ENCODE data around the gene PPFIA4.
"Not testable (repeated sequence)": the region's sequence is repeated elsewhere in the genome, so short reads cannot be mapped to it uniquely, and the experiment has no call there.

PPFIA4 gene

DNA sequence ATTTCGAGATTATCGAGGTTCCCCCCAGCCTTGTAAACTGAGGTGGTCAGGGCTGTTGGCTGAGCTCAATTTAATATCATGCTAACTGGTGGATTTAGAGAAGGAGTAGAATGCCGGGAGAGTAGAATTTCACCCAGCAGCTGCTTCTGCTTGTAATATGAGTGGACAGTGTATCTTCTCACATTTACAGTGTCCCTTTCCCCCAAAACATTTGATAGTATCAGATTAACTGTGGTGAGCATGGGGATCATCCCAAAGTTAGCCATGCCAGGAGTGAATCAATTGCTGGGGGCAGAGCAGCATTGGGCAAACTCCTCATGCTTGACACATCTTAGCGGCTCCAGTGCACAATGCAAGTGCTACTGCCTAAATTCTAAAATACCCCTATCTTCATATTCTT lies 9.2 kb upstream of the PPFIA4 start:
- DNase-seq (ENCODE audit: low read depth in 3 of 3), result no peak

DNA sequence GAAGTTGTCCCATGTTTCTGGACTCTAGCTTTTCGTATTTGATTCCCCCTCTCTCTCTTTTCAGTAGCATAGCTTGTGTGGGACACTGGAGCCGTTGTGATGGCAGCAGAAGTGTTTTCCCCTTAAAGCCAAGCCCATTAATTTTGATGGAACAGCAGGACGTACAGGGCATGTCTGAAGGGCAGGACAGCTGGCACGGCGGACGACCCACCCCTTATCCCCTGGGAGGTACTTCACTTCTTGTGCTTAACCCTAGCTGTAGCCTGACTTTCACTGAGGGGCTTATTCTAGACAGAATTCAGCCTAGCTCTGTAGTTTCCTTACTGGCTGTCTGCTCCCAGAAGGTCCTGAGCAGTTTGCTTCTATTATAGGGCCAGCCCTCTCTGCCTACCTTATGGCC lies 8.6 kb upstream of the PPFIA4 start:
- no peak for DNase-seq (ENCODE audit: low read depth in 3 of 3)

- DNase-seq (ENCODE audit: low read depth in 3 of 3), result not testable (repeated sequence)
Measured at GRCh38 chr1:203022855-203023254, 3.4 kb upstream of the PPFIA4 start.

- DNase-seq (ENCODE audit: low read depth in 3 of 3), result no peak
Measured at GRCh38 chr1:203025686-203026030, 633 bp upstream of the PPFIA4 start.

- no peak for DNase-seq (ENCODE audit: low read depth in 3 of 3)
Measured at GRCh38 chr1:203026666-203027663, 674 bp downstream of the PPFIA4 start.

- DNase-seq (ENCODE audit: low read depth in 3 of 3), result no peak
Measured at GRCh38 chr1:203028067-203028783, 1.9 kb downstream of the PPFIA4 start.

DNA sequence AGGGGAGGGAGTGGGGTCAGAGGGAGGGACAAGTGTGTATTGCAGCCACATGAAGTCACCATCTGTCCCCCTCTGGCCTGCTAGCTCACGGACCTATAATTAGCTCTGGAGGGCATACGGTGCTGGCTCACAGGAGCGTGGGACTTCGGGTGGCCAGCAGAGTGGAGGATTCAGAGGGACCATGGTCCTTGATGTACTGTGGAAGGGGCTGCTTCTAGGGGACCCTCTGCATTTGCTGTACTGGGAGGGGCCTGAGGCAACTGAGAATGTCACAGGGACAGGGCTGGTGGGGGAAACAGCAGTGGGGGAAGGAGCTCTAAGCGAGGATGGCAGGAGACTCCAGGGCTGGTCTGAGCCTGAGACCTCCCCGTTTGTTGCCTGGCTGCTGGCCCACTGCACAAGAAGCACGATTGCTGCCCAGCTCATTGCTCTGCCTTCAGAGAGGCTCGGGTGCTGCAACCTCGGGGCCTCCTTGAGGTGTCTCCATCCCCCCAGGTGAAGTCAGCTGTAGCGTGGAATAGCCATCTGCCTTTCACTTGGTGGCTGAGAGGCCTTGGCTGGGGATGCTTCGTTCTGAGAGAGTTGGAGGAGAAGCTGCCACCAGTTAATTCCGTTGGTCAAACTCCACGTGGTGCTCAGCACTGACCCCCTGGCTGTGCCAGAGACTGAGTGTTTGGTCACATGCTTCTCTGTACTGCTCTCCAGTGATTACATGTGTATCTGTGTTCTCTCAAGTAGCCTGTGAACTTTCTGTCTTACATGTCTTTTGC lies 2.7 kb downstream of the PPFIA4 start:
- DNase-seq (ENCODE audit: low read depth in 3 of 3), result no peak

DNA sequence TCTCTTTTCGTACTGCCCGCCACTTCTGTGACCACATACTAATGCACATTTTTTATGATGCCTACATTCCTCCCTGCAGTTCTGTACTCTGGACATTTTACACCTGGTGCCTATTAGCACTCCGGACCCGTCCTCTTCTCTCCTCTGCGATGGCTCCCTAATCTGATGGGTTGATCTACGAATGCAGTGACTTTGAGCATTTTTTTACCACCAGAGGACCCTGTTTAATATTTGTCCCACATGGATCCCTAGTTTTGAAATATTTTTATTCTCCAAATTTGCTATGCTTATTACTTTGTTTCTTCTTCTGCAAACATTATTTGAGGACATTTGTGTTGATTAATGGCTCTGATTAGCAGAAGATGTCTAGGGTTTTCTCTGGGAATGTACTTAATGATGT lies 5.2 kb downstream of the PPFIA4 start:
- no peak for DNase-seq (ENCODE audit: low read depth in 3 of 3)

GRCh38 chr1:203033287-203033686 lies 7.0 kb downstream of the PPFIA4 start:
- DNase-seq (ENCODE audit: low read depth in 3 of 3), result no peak

GRCh38 chr1:203033917-203034316 lies 7.6 kb downstream of the PPFIA4 start:
- no peak for DNase-seq (ENCODE audit: low read depth in 3 of 3)

DNA sequence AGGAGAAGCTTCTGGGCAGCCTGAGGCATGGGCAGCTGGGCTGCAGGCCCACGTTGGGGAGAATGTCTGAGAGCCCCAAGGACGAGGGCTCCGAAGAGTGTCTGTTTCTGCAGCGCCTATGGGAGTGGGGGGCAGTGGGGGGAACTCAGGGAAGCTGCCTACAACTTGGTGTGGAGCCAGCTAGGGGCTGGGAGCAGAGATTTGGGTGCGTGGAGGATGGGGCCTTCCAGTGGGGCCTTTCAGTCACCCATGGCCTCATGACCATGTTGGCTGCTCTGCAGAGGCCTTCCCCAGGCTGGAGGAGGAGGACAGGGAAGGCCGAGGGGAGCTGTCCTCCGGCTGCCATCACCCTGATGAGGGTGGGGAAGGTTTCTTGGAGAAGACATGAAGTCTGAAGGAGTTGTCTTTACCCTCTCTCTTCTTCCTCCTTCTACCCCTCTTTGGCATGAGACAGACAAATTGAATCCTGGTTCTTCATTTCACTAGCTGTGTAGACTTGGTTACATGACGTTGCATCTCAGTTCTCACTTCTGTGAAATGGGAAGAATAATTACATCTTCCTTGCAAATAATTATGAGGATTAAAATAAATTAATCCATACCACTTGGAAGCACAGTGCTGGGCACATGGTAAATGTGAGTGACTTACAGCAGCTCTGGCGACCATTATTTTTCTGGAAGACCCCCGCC lies 8.3 kb downstream of the PPFIA4 start:
- no peak for DNase-seq (ENCODE audit: low read depth in 3 of 3)

DNA sequence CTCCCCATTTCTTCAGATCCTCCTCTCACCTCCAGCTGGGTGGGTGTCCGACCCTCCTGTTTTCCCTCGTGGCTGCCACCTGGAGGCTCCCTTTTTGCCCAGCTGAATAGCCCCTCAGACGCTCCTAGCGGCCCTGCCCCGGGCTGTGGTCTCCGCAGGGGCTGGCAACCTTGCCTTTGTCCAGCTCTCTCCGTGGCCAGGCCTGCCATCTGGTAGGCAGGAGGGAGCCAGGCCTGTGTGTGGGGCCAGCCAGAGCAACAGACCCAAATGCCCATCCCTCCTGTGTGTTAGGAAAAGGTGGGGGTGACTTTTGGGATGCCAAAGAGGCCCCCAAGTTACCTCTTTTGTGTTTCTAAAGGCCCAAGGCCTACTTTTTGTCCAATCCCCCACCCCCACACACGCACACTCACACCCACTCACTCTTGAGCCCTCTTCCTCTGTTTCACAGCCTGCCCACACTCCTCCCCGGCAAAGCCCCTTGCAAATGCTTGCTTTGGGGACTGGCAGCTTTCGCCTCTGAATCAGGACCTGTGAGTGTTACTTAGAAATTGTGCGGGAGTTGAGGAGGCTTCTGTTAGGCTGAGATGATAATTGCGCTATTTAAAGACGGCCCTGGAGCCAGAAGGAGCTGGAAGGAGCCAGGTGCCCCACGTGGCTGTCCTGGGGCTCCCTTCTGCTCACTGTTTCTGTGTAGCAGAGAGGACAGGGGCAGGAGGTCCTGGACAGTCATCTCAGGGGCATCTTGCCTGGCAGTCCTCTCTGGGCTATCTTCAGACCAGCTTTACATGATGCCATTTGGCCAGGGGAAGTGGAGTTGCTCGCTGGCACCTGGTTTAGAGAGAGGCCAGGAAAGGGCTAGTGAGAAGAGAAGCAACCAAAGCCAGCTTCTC lies 9.1 kb downstream of the PPFIA4 start:
- no peak for DNase-seq (ENCODE audit: low read depth in 3 of 3)

- no peak for DNase-seq (ENCODE audit: low read depth in 3 of 3)
Measured at GRCh38 chr1:203036135-203036534, 9.8 kb downstream of the PPFIA4 start.

GRCh38 chr1:203036537-203036936 lies 10.2 kb downstream of the PPFIA4 start:
- no peak for DNase-seq (ENCODE audit: low read depth in 3 of 3)

DNA sequence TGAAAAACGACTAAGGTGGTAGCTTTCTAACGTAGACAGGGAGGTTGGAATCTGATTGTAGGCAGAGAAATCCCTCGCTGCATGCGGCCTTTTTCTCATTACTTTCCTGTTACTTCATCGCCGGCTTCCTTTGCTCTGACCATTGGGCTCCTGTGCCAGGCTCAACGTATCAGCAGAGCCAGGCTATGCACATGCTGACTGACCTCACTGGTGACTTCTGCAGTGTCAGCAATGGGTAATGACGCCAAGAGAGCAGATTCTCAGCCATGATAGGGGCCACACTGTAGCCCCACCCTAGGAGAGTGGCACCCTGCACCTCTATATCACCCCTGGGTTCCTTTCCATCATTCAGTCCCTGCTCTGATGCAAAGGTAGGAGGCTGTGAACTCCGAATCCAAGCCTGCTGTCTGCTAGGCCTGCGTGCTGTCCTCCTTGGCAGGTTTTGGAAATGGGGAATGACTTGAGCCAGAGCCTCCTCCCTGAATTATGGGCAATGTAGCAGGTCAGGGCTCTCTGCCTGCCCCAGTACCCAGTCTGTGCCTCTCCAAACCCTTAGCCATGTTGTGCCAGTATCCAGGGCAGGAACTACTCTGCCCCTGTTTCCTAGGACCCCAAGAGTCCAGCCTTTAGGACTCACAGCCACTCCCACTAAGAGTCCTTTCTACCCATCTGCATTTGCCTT lies 11.4 kb downstream of the PPFIA4 start:
- DNase-seq (ENCODE audit: low read depth in 3 of 3), result no peak

DNA sequence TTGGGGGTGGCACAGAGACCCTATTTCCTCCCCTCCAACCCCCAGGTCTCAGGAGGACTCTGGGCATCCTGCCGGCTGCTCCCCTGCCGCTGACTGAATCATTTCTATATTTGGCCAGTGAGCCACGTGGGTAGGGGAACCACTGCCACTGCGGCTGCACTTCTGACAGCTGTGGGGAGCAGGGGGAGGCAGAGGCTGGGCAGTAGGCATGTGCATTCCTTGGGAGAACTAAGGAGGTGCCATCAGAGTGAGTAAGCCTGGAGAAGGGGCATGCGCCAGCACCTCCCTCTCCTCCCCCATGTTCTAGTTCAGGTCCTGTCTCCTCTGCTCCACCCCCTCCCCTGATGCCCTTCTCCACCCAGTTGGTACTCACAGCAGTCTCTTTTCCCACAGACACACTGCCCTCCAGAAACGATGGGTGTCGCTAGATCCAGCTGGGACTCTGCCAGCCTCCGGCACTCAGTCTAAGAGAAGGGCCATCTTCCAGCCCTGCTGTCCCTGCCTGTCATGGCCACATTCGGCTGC lies 12.0 kb downstream of the PPFIA4 start:
- DNase-seq (ENCODE audit: low read depth in 3 of 3), result no peak

GRCh38 chr1:203038891-203039608 lies 12.8 kb downstream of the PPFIA4 start:
- peak in 2 of 3 donors; percentile 21 to 51 for DNase-seq (ENCODE audit: low read depth in 3 of 3)

DNA sequence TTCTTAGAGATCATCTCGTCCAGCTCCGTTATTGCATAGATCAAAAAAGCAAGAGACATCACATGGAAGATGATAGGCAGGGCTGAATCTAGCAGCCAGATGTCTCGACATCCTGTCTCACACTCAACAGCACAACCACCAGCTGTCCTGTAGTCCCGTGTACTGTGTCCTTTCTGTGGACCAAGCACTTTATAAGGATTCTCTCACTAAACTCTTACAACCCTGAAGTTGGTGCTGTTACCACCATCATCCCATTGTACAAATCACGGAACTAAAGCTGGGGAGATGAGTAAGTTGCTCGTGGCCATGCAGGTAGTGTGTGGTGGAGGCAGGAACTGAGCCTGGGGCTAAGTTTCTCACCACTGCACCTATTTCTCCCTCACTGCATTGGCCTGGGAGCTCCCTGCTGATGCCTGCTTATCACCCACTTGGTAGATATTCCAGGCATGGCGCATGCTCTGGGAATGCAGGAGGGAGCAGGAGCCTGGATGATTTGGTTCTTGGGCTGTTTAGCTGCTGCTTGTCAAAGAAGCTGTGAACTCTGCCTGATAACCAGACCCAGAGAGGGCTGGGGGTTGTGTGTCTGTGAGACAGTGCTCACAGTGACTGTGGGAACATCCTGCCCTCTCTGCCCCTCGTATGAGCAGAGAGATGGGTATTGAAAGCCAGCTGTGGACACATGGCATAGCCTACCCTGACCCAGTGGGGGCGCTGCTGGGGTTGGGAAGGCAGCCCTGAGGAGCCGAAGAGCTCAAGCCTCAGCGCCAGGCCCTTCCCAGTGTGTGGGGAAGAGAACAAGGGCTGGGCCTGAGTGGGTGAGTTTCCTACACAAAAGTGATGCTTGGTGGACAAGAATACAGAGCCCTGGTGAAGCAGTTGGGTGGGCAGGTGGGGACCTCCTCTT lies 13.6 kb downstream of the PPFIA4 start:
- DNase-seq (ENCODE audit: low read depth in 3 of 3), result no peak

Measured in stimulated activated CD4-positive, alpha-beta T cell treated with anti-CD3 and anti-CD28 coated beads, TNF-alpha, amount 100 ng/mL, for 48 hours (primary cell).